Activated CD4-positive, alpha-beta T cell treated with anti-CD3 and anti-CD28 coated beads, Interleukin-2, amount 10 ng/mL, durations not matched to agents 24 days and 14 days (primary cell): ENCODE results near the gene FGFR2. TPM values are rescaled to one million over a fixed set of nuclear protein-coding genes. Genes with fewer than 3 reads are reported as not detected.

Experiments used
- DNase-seq: peaks from one replicate; pipeline ENCODE4 v3.0.0; 2022
- H3K27ac Mint-ChIP-seq: one replicate; pipeline ENCODE4 v1.8.0; 2022; ENCODE audit warnings: mild to moderate bottlenecking, mixed read lengths
- H3K27me3 Mint-ChIP-seq: one replicate; pipeline ENCODE4 v1.8.0; 2022; ENCODE audit warnings: mixed read lengths
- H3K36me3 Mint-ChIP-seq: one replicate; pipeline ENCODE4 v1.8.0; 2022; ENCODE audit warnings: low read depth, mild to moderate bottlenecking, mixed read lengths
- H3K4me1 Mint-ChIP-seq: one replicate; pipeline ENCODE4 v1.8.0; 2021; ENCODE audit warnings: mixed read lengths
- H3K4me3 Mint-ChIP-seq: one replicate; pipeline ENCODE4 v1.8.0; 2022; ENCODE audit warnings: mild to moderate bottlenecking, moderate library complexity, mixed read lengths
- H3K9me3 Mint-ChIP-seq: one replicate; pipeline ENCODE4 v1.8.0; 2021; ENCODE audit warnings: mixed read lengths
- intact Hi-C: fragments of 100-400 bp; cut with micrococcal nuclease; formaldehyde crosslinking; loops from one replicate; pipeline ENCODE4 v1.15.1; 2023
- total RNA-seq: library from RNA; stranded (reverse); gene quantifications from 2 replicates; pipeline ENCODE4 v1.2.3, GENCODE V29; 2022

FGFR2 gene
- total RNA-seq, 1 donor from 2014 or later = not detected

DNA sequence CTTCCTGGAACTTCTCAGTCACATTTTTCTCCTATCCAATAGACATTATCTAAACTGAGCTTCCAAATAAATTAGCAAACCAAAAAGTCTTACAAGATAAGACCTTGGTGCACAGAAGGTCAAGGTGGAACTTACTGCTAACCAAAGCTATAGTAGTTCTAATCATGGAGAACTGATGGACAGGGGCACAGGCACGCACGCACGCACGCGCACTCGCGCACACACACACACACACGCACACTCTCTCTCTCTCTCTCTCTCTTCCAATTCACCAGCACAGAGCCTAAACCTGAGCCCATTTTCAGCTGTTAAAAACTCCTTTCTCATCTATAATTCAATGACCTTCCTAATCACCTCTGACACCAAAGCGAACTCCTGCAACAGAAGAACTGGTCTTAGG, 7.5 kb downstream of the FGFR2 start:
- Mint-ChIP-seq H3K27ac (no peak overlapping the region), H3K36me3 (no peaks in the 10 kb centered on the region), H3K4me1 (no peaks in the 10 kb centered on the region), H3K27me3 (peaks cover 14% of the 10 kb centered on the region), H3K9me3 (no peaks in the 10 kb centered on the region), H3K4me3 (no peak overlapping the region)
- intact Hi-C loops = no loop called here
- no peak for DNase-seq

DNA sequence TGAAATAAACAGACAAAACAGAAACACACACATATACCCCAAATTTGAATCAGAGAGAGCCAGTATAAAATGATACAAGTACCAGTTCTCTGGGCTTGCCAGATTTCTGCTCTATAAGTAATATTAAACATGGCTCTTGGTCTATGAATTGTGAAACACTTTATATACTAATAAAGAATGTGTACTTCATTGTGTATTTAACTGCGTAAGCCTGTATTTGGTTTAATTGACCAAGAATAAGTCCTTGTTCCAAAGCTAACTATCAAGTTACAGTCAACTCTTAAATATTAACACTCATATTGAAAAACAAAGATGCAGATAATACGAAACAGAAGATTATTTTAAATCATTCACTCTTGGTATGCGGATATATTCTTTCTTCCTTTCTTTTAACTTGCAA, 8.7 kb downstream of the FGFR2 start:
- Mint-ChIP-seq H3K4me3 (no peak overlapping the region), H3K4me1 (no peaks in the 10 kb centered on the region), H3K9me3 (no peaks in the 10 kb centered on the region), H3K27me3 (peaks cover 4% of the 10 kb centered on the region), H3K36me3 (no peaks in the 10 kb centered on the region), H3K27ac (no peak overlapping the region)
- intact Hi-C loops = no loop called here
- DNase-seq = no peak

DNA sequence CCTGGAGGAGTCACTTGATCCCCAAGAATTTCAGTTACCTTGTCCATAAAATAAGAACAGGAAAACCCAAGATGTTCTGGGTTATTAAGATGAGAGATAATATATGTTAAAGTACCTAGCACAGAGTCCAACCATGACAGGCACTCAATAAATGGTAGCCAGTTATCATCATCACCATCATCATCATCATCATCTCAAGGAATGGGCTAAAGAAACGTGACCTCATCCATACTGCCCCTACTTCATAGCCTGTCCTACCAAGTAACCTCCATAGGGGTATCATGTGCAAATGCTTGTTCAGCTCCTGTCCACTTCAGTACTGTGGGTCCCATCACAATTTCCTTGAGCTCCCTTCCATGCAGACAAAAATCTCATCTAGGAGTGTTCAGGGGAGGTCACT, 14.4 kb downstream of the FGFR2 start:
- H3K4me3 Mint-ChIP-seq = no peak overlapping the region
- H3K27ac Mint-ChIP-seq = no peak overlapping the region
- intact Hi-C loops = no loop called here
- no peaks in the 10 kb centered on the region for H3K36me3 Mint-ChIP-seq
- no peaks in the 10 kb centered on the region for H3K9me3 Mint-ChIP-seq
- DNase-seq = no peak
- no peaks in the 10 kb centered on the region for H3K27me3 Mint-ChIP-seq
- H3K4me1 Mint-ChIP-seq = no peaks in the 10 kb centered on the region

DNA sequence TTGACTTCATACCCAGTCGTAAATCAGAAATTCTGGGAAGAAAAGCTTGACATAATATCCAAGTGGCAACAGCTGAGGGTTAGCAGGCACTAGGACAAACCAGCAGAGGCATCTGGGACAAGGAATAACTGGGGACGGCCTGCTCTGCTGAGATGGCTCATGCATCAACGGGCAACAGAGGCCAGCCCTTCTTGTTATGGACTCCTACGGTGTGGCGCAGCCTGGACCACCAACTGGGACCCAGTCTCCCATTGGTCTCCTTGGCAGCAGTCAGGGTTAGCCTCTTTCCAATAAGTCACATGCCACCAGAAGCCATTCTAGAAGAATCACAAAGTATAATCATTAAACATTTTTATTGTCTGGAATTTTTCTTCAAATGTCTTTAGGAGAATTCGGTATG, 15.0 kb downstream of the FGFR2 start:
- Mint-ChIP-seq H3K9me3 (no peaks in the 10 kb centered on the region), H3K27ac (no peak overlapping the region), H3K4me3 (no peak overlapping the region), H3K36me3 (no peaks in the 10 kb centered on the region), H3K4me1 (no peaks in the 10 kb centered on the region), H3K27me3 (no peaks in the 10 kb centered on the region)
- DNase-seq = no peak
- intact Hi-C loops = no loop called here

DNA sequence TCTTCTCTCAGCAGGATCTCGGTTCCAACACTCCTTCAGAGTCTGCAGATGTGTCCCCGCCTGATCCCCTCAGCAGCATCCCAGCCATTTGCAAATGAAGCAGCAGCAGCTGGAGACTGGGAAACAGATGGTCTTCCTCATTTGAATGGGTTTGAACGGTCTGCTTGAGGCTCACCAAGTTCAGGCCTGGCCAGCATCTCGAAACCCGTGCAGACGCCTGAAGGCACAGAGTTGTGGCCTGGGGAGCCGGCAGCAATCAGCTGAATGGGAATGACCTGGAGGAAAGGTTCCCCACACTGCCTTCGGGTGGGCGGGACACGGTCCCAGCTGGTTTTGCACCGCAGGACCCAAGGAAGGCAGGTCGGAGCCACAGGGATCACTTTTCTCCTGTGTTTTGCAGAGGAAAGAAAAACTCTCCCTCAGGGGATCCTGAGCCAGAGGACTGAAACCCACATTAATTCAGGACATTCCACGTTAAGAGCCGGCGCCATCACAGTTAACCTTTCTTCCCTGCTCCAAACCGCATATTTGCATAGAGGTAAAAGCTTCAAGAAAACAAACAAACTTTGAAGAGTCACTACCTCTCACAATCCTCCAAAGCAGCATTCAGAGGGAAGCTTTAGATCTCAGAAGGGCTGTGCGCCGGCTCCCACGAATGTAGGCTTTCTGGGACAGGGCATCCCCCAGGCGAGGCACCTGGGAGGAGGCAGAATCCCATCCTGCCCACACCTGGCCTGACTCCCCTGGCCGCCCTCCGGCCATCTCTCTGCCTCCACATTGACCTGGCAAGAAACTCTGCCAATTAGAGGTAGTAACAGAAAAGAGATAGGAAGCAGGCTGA, 17.7 kb downstream of the FGFR2 start:
- no peak overlapping the region for H3K4me3 Mint-ChIP-seq
- H3K9me3 Mint-ChIP-seq = no peaks in the 10 kb centered on the region
- no peaks in the 10 kb centered on the region for H3K36me3 Mint-ChIP-seq
- DNase-seq = no peak
- intact Hi-C loops = no loop called here
- H3K27me3 Mint-ChIP-seq = no peaks in the 10 kb centered on the region
- H3K4me1 Mint-ChIP-seq = no peaks in the 10 kb centered on the region
- H3K27ac Mint-ChIP-seq = no peak overlapping the region

DNA sequence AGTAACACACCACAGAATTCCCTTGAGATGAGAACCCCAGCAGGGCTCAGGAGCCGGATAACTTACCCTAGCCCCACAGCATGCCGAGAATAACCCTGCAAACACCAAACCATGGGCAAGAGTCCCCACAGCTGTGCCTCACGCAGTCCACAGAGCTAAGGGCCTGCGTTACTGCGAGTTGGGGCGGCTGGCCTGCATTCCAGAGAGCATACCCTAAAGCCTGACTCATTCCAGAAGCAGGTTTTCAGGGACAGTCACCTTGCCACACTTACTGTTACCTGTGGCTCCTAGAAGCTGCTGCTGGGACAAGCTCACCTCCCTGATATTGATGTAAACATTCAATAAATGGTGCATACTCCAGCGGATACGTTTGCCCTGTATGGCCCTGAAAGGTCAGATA, 18.6 kb downstream of the FGFR2 start:
- intact Hi-C loops = no loop called here
- Mint-ChIP-seq H3K9me3 (no peaks in the 10 kb centered on the region), H3K4me1 (no peaks in the 10 kb centered on the region), H3K27me3 (no peaks in the 10 kb centered on the region), H3K36me3 (no peaks in the 10 kb centered on the region), H3K4me3 (no peak overlapping the region), H3K27ac (no peak overlapping the region)
- DNase-seq = no peak

DNA sequence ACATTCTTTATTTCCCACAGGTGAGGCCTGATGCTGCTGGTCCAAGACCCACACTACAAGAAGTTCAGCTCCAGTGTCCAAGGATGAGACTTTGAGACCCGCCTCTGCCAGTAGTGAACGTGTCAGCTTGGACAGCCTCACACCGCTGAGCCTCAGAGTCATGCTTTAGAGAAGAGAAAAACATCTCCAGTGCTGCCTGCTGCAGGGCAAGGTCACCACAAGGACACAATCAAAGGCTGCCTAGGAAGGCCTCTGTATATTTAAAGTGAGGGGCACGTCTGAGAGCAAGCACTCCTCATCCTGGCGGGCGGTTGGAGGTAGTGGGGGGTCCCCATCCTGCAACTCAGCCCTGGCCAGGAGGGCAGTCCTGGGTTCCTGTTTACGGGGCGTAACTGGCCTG, 19.3 kb downstream of the FGFR2 start:
- DNase-seq = no peak
- Mint-ChIP-seq H3K27me3 (no peaks in the 10 kb centered on the region), H3K4me1 (no peaks in the 10 kb centered on the region), H3K27ac (no peak overlapping the region), H3K4me3 (no peak overlapping the region), H3K36me3 (no peaks in the 10 kb centered on the region), H3K9me3 (no peaks in the 10 kb centered on the region)
- intact Hi-C loops = no loop called here

DNA sequence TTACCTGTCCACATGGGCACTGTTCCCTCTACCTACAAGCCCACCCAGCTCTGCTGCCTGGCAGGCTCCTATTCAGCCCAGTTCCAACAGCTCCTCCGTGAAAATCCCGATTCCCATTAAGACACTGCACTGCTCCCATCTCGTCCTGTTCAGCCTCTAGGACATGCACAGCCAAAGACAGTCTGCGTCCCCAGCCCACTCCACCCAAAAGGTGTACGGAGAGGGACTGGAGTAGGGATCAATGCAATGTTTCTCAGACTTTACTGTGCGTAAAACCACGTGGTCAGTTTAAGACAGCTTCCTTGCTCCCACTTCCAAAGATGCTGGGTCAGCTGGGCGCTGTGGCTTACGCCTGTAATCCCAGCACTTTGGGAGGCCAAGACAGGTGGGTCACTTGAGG, 19.9 kb downstream of the FGFR2 start:
- DNase-seq = no peak
- Mint-ChIP-seq H3K4me3 (no peak overlapping the region), H3K27me3 (no peaks in the 10 kb centered on the region), H3K4me1 (no peaks in the 10 kb centered on the region), H3K9me3 (no peaks in the 10 kb centered on the region), H3K27ac (no peak overlapping the region), H3K36me3 (no peaks in the 10 kb centered on the region)
- intact Hi-C loops = no loop called here

DNA sequence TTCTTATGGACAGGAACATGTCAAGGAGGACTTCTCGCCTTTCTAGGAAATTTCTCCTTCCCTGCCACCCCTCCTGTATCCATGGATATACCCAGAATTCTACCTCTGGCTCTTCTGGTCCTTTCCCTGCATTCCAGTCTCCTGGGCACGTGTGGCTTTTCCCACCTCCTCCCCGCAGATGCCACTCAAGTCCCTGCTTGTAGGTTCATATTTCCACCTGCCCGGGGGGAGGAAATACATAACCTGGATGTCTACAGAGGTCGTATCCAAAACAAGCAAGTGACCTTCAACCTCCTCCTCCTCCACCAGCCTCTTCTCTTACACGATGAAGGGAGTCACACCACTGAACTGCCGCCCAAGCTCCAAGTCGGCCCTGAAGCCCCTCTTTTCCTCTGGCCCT, 20.7 kb downstream of the FGFR2 start:
- H3K36me3 Mint-ChIP-seq = no peaks in the 10 kb centered on the region
- no peaks in the 10 kb centered on the region for H3K27me3 Mint-ChIP-seq
- no peak overlapping the region for H3K27ac Mint-ChIP-seq
- DNase-seq = no peak
- H3K4me1 Mint-ChIP-seq = no peaks in the 10 kb centered on the region
- intact Hi-C loops = no loop called here
- no peaks in the 10 kb centered on the region for H3K9me3 Mint-ChIP-seq
- no peak overlapping the region for H3K4me3 Mint-ChIP-seq

DNA sequence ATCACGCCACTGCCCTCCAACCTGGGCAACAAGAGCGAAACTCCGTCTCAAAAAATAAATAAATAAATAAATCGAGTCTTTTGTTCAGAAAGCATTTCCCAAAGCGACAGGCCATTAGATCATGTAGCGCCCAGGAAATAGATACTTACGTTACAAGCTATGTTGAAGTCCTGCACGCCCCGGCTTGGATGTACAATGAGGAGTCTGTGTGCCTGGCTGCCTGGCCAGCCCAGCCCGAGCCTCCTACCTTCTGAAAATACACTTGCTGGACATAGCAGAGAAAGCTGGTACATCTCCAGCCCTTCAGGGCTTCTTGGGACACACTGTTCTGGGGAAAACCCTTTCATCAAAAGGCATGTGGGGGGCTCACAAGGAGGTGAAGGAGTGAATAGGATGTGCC, 22.1 kb downstream of the FGFR2 start:
- no peaks in the 10 kb centered on the region for H3K9me3 Mint-ChIP-seq
- H3K27ac Mint-ChIP-seq = no peak overlapping the region
- no peak overlapping the region for H3K4me3 Mint-ChIP-seq
- no peaks in the 10 kb centered on the region for H3K36me3 Mint-ChIP-seq
- H3K4me1 Mint-ChIP-seq = no peaks in the 10 kb centered on the region
- DNase-seq = no peak
- no peaks in the 10 kb centered on the region for H3K27me3 Mint-ChIP-seq
- intact Hi-C loops = no loop called here

DNA sequence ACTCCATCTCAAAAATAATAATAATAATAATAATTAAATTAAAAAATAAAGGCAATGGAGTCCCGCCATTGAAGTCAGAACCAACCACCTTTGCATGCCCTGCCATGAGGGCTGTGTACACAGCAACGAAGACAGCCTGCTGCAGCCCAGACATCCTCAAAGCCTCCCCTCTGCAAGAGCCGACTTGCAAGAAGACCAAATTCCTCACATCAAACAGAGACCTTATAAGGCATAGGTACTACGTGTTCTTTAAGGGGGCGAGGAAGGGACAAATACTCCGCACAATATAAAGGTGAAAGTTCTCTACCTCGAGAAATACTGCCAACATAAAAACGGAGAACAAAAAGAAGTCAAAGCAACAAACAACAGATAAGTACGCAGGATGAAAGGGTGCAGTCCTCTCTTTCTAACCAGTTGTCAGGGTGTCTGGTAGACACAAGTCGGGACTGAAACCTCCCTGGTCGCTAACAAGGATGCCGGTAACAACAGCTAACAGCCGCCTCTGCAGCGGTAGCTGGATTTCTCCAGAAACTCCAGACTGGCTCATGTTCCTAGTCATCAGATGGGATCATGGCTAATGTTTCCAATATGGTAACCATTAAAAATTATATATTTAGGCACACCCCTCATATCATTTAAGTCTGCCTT, 23.6 kb downstream of the FGFR2 start:
- Mint-ChIP-seq H3K27me3 (no peaks in the 10 kb centered on the region), H3K9me3 (no peaks in the 10 kb centered on the region), H3K4me1 (no peaks in the 10 kb centered on the region), H3K4me3 (no peak overlapping the region), H3K36me3 (no peaks in the 10 kb centered on the region), H3K27ac (no peak overlapping the region)
- no peak for DNase-seq
- intact Hi-C loops = no loop called here

DNA sequence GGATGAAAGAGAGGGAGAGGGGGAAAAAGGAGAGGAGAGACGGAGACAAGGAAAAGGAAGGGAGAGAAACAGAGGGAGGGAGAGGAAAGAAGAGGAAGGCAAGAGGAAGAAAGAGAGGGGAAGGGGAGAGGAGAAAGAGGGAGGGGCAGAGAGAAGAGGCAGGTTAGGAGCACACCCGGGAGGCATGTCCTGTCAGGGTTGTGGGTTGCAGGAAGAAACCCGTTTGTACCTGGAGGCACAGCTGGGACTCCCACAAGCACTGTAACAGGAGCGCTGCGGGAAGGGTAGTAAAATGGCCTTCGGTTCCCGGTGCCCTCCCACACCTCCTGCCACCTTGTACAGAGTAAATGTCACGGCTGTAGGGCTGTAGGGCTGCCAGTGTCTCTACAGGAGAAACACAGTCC, 24.7 kb downstream of the FGFR2 start:
- no peak for DNase-seq
- Mint-ChIP-seq H3K9me3 (no peaks in the 10 kb centered on the region), H3K4me3 (no peak overlapping the region), H3K27me3 (no peaks in the 10 kb centered on the region), H3K27ac (no peak overlapping the region), H3K4me1 (no peaks in the 10 kb centered on the region), H3K36me3 (no peaks in the 10 kb centered on the region)
- intact Hi-C loops = no loop called here

DNA sequence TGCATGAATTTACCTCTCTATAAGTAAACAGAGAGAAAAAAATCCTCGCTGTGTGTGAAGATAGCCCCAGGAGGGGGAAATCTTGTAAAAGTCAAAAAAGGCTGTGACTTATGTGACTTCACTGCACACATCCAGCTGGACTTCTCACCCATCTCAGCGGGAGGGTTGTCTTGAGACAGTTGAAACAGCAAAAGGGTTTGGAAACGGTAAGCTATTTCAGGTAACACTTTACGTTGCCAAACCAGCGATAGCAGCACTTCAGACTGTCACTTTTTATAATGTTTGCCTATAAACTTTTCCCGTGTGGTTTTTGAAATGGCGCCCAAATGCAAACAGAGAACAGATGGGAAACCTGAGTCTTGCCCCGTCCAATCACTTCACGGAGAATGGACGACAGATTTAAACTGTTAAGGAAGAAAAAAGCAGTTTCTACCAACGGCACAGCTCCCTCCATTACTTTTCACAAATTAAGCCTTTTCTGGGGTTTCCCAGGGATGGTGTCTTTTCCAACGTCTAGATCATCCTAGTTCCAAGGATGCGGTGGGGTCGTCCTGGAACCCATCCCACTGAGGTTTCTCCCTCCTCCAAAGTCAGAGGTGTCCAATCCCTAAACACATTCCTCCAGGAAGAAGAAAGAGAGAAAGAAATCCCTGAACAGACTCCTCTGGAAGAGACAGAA, 25.2 kb downstream of the FGFR2 start:
- no peaks in the 10 kb centered on the region for H3K9me3 Mint-ChIP-seq
- intact Hi-C loops = no loop called here
- no peak for DNase-seq
- no peak overlapping the region for H3K27ac Mint-ChIP-seq
- no peaks in the 10 kb centered on the region for H3K36me3 Mint-ChIP-seq
- H3K4me3 Mint-ChIP-seq = no peak overlapping the region
- no peaks in the 10 kb centered on the region for H3K27me3 Mint-ChIP-seq
- H3K4me1 Mint-ChIP-seq = no peaks in the 10 kb centered on the region

DNA sequence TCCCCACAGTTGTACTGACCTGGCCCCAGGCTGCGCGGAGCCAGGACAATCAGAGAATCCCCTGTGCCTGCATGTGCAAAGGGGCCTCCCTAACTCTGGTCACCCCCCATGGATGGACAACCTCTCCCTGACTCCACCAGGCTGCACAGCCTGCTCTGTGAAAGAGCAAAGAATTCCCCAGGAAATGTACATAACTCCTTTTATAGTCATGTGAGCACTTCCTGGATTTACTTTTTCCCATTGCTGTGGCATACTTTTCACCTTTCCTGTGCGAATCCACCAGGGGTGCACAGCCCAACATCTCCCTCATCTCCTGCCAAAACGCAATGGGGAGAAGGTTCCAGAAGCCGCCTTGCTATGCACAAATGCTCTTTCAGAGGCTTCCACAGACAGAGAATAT, 27.9 kb downstream of the FGFR2 start:
- H3K27me3 Mint-ChIP-seq = no peaks in the 10 kb centered on the region
- H3K9me3 Mint-ChIP-seq = no peaks in the 10 kb centered on the region
- H3K4me1 Mint-ChIP-seq = no peaks in the 10 kb centered on the region
- H3K36me3 Mint-ChIP-seq = no peaks in the 10 kb centered on the region
- H3K4me3 Mint-ChIP-seq = no peak overlapping the region
- intact Hi-C loops = no loop called here
- no peak for DNase-seq
- H3K27ac Mint-ChIP-seq = no peak overlapping the region
